COR-L47 (cell line): Measurements from ENCODE around the gene CYP2C9.

Source experiments
- DNase-seq: peaks from one replicate; lab custom pipeline; 2025; lab: John Stamatoyannopoulos, UW

The CYP2C9 gene

GRCh38 chr10:95039281-95039680 is 100.8 kb downstream of the CYP2C9 start:
- DNase-seq, result no peak
